Calu3 (cell line): ENCODE data around the gene STK38. TPM values are rescaled to one million over a fixed set of nuclear protein-coding genes. Genes with fewer than 3 reads are reported as not detected.
"Not testable (repeated sequence)": the region's sequence is repeated elsewhere in the genome, so short reads cannot be mapped to it uniquely, and the experiment has no call there.

Experiments used
- BruUV-seq: library from RNA; stranded (reverse); fragments of 400-500 nt; replicated peaks from 2 replicates; lab custom pipeline; 2021; lab: Mats Ljungman, UMichigan
- CTCF ChIA-PET: fragments of 300-600 bp; sonication (Branson Sonifier 250); formaldehyde crosslinking; loops from one replicate; lab custom pipeline; 2022; ENCODE audit warnings: antibody characterized with exemption; lab: Charles Lee
- DNase-seq: peaks from one replicate; pipeline ENCODE4 v3.0.0; 2022
- H3K27ac Mint-ChIP-seq: one replicate; pipeline ENCODE4 v1.8.0; 2022; ENCODE audit warnings: mixed read lengths; ENCODE audit not compliant: unreplicated experiment
- H3K27me3 Mint-ChIP-seq: one replicate; pipeline ENCODE4 v1.8.0; 2022; ENCODE audit warnings: mixed read lengths; ENCODE audit not compliant: unreplicated experiment
- H3K36me3 Mint-ChIP-seq: one replicate; pipeline ENCODE4 v1.8.0; 2022; ENCODE audit warnings: mild to moderate bottlenecking, moderate library complexity, mixed read lengths; ENCODE audit not compliant: insufficient read depth, unreplicated experiment
- H3K4me1 Mint-ChIP-seq: one replicate; pipeline ENCODE4 v1.8.0; 2022; ENCODE audit warnings: mild to moderate bottlenecking, low read depth, mixed read lengths; ENCODE audit not compliant: unreplicated experiment
- H3K4me3 Mint-ChIP-seq: one replicate; pipeline ENCODE4 v1.8.0; 2022; ENCODE audit warnings: mild to moderate bottlenecking, low read depth, moderate library complexity, mixed read lengths; ENCODE audit not compliant: unreplicated experiment
- H3K9me3 Mint-ChIP-seq: one replicate; pipeline ENCODE4 v1.8.0; 2022; ENCODE audit warnings: low read depth, mixed read lengths; ENCODE audit not compliant: unreplicated experiment
- CTCF ChIP-seq: fragments of 200-600 bp; IDR thresholded peaks from one replicate; pipeline ENCODE4 v1.8.0; 2022; ENCODE audit warnings: antibody characterized with exemption; ENCODE audit not compliant: unreplicated experiment
- intact Hi-C: fragments of 100-400 bp; cut with micrococcal nuclease; formaldehyde crosslinking; loops from one replicate; pipeline ENCODE4 v1.10.0; 2022; ENCODE audit not compliant: unreplicated experiment
- total RNA-seq: library from RNA; stranded (reverse); gene quantifications from 2 replicates; pipeline ENCODE4 v1.2.3, GENCODE V29; 2022

Gene STK38
- total RNA-seq, 1 experiment from 2014 or later, result 70.3 TPM

GRCh38 chr6:36578030-36578429 lies 30.8 kb upstream of the STK38 start:
- intact Hi-C loops, result loop anchor here (2.0 kb wide), 1 partner anchor 17 kb away; the partner anchor contains the start of gene SRSF3
- CTCF ChIA-PET, result no interaction called here
- H3K27ac Mint-ChIP-seq, result peak overlapping the region; percentile 95
- peaks cover 20% of the 10 kb centered on the region for H3K36me3 Mint-ChIP-seq
- peak overlapping the region; percentile 3 for H3K4me3 Mint-ChIP-seq
- H3K9me3 Mint-ChIP-seq, result no peaks in the 10 kb centered on the region
- peaks cover 39% of the 10 kb centered on the region for H3K4me1 Mint-ChIP-seq
- no peaks in the 10 kb centered on the region for H3K27me3 Mint-ChIP-seq
- BruUV-seq, result no TSS peak
- DNase-seq, result no peak
- TF ChIP-seq CTCF, result no peak

GRCh38 chr6:36577301-36577700 lies 30.0 kb upstream of the STK38 start:
- peaks cover 26% of the 10 kb centered on the region for H3K36me3 Mint-ChIP-seq
- peak overlapping the region; percentile 95 for H3K27ac Mint-ChIP-seq
- H3K4me3 Mint-ChIP-seq, result peak overlapping the region; percentile 3
- H3K9me3 Mint-ChIP-seq, result no peaks in the 10 kb centered on the region
- intact Hi-C loops, result no loop called here
- CTCF ChIA-PET, result interaction anchor here (0.7 kb wide), 1 partner anchor 10 kb away, joined by 5 read pairs; no protein-coding TSS in a partner anchor
- no peaks in the 10 kb centered on the region for H3K27me3 Mint-ChIP-seq
- TF ChIP-seq CTCF, result no peak
- peak; percentile 83 for DNase-seq
- peaks cover 39% of the 10 kb centered on the region for H3K4me1 Mint-ChIP-seq
- BruUV-seq, result no TSS peak

GRCh38 chr6:36576578-36576977 lies 29.3 kb upstream of the STK38 start:
- Mint-ChIP-seq H3K4me3 (peak overlapping the region; percentile 3), H3K27ac (peak overlapping the region; percentile 95), H3K27me3 (no peaks in the 10 kb centered on the region), H3K36me3 (peaks cover 27% of the 10 kb centered on the region), H3K9me3 (no peaks in the 10 kb centered on the region), H3K4me1 (peaks cover 39% of the 10 kb centered on the region)
- CTCF ChIA-PET, result no interaction called here
- intact Hi-C loops, result no loop called here
- BruUV-seq, result no TSS peak
- DNase-seq, result no peak
- no peak for TF ChIP-seq CTCF

GRCh38 chr6:36574679-36575078 lies 27.4 kb upstream of the STK38 start:
- TF ChIP-seq CTCF, result no peak
- DNase-seq, result no peak
- Mint-ChIP-seq H3K27ac (no peak overlapping the region), H3K9me3 (no peaks in the 10 kb centered on the region), H3K4me3 (no peak overlapping the region), H3K4me1 (peaks cover 34% of the 10 kb centered on the region), H3K27me3 (no peaks in the 10 kb centered on the region), H3K36me3 (peaks cover 27% of the 10 kb centered on the region)
- no TSS peak for BruUV-seq
- intact Hi-C loops, result no loop called here
- CTCF ChIA-PET, result no interaction called here

GRCh38 chr6:36572353-36573311 lies 25.4 kb upstream of the STK38 start:
- H3K9me3 Mint-ChIP-seq, intact Hi-C loops, DNase-seq, H3K27ac Mint-ChIP-seq, H3K27me3 Mint-ChIP-seq, BruUV-seq, H3K4me3 Mint-ChIP-seq: not testable (repeated sequence)
- CTCF ChIA-PET, result interaction anchor here (0.6 to 0.7 kb wide), 3 partner anchors 41 to 1287 kb away, joined by 3 to 4 read pairs (median 3); no protein-coding TSS in a partner anchor
- peaks cover 16% of the 10 kb centered on the region for H3K36me3 Mint-ChIP-seq
- peaks cover 15% of the 10 kb centered on the region for H3K4me1 Mint-ChIP-seq
